NT2/D1 (cell line): ENCODE measurements around the gene CFAP20DC.

Source experiments
- DNase-seq: peaks from one replicate; pipeline ENCODE4 v3.0.0-alpha.2; 2011; ENCODE audit warnings: low read depth, low spot score
- H3K27me3 ChIP-seq: 2 replicates; pipeline ENCODE4 v1.6.0; 2011; ENCODE audit warnings: mild to moderate bottlenecking; ENCODE audit not compliant: insufficient read length, insufficient read depth
- H3K36me3 ChIP-seq: 2 replicates; pipeline ENCODE4 v1.6.1; 2011; ENCODE audit warnings: mild to moderate bottlenecking, low read length, mixed read lengths; ENCODE audit not compliant: insufficient read depth, insufficient read length
- H3K4me1 ChIP-seq: 2 replicates; pipeline ENCODE4 v1.5.1; 2011; ENCODE audit not compliant: insufficient read depth, insufficient read length
- H3K4me3 ChIP-seq: 2 replicates; pipeline ENCODE4 v1.5.1; 2011; ENCODE audit warnings: low read depth; ENCODE audit not compliant: insufficient read length
- H3K9ac ChIP-seq: 2 replicates; pipeline ENCODE4 v1.6.0; 2011; ENCODE audit warnings: low read depth; ENCODE audit not compliant: insufficient read length
- H3K9me3 ChIP-seq: 2 replicates; pipeline ENCODE4 v1.5.1; 2011; ENCODE audit warnings: mild to moderate bottlenecking, low read length; ENCODE audit not compliant: insufficient read depth
- SUZ12 ChIP-seq: IDR thresholded peaks from 2 replicates; pipeline ENCODE4 v1.6.1; 2011; ENCODE audit not compliant: insufficient read length, insufficient read depth; ENCODE audit errors: extremely low read depth
- YY1 ChIP-seq: IDR thresholded peaks from 2 replicates; pipeline ENCODE4 v1.6.1; 2011; ENCODE audit not compliant: insufficient read length, insufficient read depth
- ZNF274 ChIP-seq: IDR thresholded peaks from 2 replicates; pipeline ENCODE4 v1.6.1; 2011; ENCODE audit warnings: mild to moderate bottlenecking, low read depth, low read length

CFAP20DC gene

GRCh38 chr3:58784425-58784824 is 265.4 kb downstream of the CFAP20DC start:
- Histone ChIP-seq H3K4me1 (no peaks in the 10 kb centered on the region), H3K4me3 (no peak overlapping the region), H3K27me3 (no peaks in the 10 kb centered on the region), H3K36me3 (no peaks in the 10 kb centered on the region), H3K9me3 (peaks cover 27% of the 10 kb centered on the region), H3K9ac (no peak overlapping the region)
- TF ChIP-seq ZNF274 = no peak
- no peak for TF ChIP-seq SUZ12
- no peak for DNase-seq

GRCh38 chr3:58783845-58784244 is 266.0 kb downstream of the CFAP20DC start:
- H3K27me3 ChIP-seq = no peaks in the 10 kb centered on the region
- H3K36me3 ChIP-seq = no peaks in the 10 kb centered on the region
- no peak for DNase-seq
- H3K4me3 ChIP-seq = no peak overlapping the region
- no peak for TF ChIP-seq ZNF274
- no peak for TF ChIP-seq SUZ12
- TF ChIP-seq YY1 = no peak
- no peak overlapping the region for H3K9ac ChIP-seq
- H3K9me3 ChIP-seq = peaks cover 33% of the 10 kb centered on the region
- H3K4me1 ChIP-seq = no peaks in the 10 kb centered on the region

- TF ChIP-seq ZNF274 (no peak), YY1 (no peak), SUZ12 (no peak)
- H3K36me3 ChIP-seq = no peaks in the 10 kb centered on the region
- no peaks in the 10 kb centered on the region for H3K4me1 ChIP-seq
- no peak overlapping the region for H3K4me3 ChIP-seq
- H3K27me3 ChIP-seq = no peaks in the 10 kb centered on the region
- H3K9me3 ChIP-seq = peaks cover 40% of the 10 kb centered on the region
- H3K9ac ChIP-seq = no peak overlapping the region
- DNase-seq = no peak
Observed at GRCh38 chr3:58779934-58780333, 269.9 kb downstream of the CFAP20DC start.

GRCh38 chr3:58776231-58776630 is 273.6 kb downstream of the CFAP20DC start:
- Histone ChIP-seq H3K4me1 (no peaks in the 10 kb centered on the region), H3K9ac (no peak overlapping the region), H3K36me3 (no peaks in the 10 kb centered on the region), H3K9me3 (peaks cover 27% of the 10 kb centered on the region), H3K27me3 (no peaks in the 10 kb centered on the region), H3K4me3 (no peak overlapping the region)
- TF ChIP-seq YY1 (no peak), SUZ12 (no peak), ZNF274 (no peak)
- peak; percentile 6 for DNase-seq

GRCh38 chr3:58772462-58772861 is 277.4 kb downstream of the CFAP20DC start:
- no peaks in the 10 kb centered on the region for H3K4me1 ChIP-seq
- H3K9me3 ChIP-seq = no peaks in the 10 kb centered on the region; the same call in 1 of the 2 replicates
- no peaks in the 10 kb centered on the region for H3K36me3 ChIP-seq
- no peak for TF ChIP-seq ZNF274
- TF ChIP-seq YY1 = no peak
- no peak for TF ChIP-seq SUZ12
- H3K4me3 ChIP-seq = no peak overlapping the region
- no peaks in the 10 kb centered on the region for H3K27me3 ChIP-seq
- H3K9ac ChIP-seq = no peak overlapping the region
- DNase-seq = no peak

GRCh38 chr3:58769065-58769464 is 280.8 kb downstream of the CFAP20DC start:
- no peaks in the 10 kb centered on the region for H3K27me3 ChIP-seq
- no peak overlapping the region for H3K4me3 ChIP-seq
- H3K9ac ChIP-seq = no peak overlapping the region
- DNase-seq = no peak
- peaks cover 17% of the 10 kb centered on the region for H3K9me3 ChIP-seq
- TF ChIP-seq ZNF274 = no peak
- TF ChIP-seq YY1 = no peak
- TF ChIP-seq SUZ12 = no peak
- peaks cover 7% of the 10 kb centered on the region for H3K36me3 ChIP-seq
- H3K4me1 ChIP-seq = no peaks in the 10 kb centered on the region

- peaks cover 22% of the 10 kb centered on the region for H3K9me3 ChIP-seq
- no peaks in the 10 kb centered on the region for H3K4me1 ChIP-seq
- no peak overlapping the region for H3K9ac ChIP-seq
- DNase-seq = no peak
- no peak for TF ChIP-seq ZNF274
- TF ChIP-seq YY1 = no peak
- no peak for TF ChIP-seq SUZ12
- no peak overlapping the region for H3K4me3 ChIP-seq
- no peaks in the 10 kb centered on the region for H3K27me3 ChIP-seq
- H3K36me3 ChIP-seq = peaks cover 7% of the 10 kb centered on the region
Observed at GRCh38 chr3:58766587-58767282, 283.1 kb downstream of the CFAP20DC start.

GRCh38 chr3:58755150-58755549 is 294.7 kb downstream of the CFAP20DC start:
- H3K4me3 ChIP-seq = no peak overlapping the region
- H3K27me3 ChIP-seq = no peaks in the 10 kb centered on the region
- no peaks in the 10 kb centered on the region for H3K4me1 ChIP-seq
- no peak overlapping the region for H3K9ac ChIP-seq
- no peak for DNase-seq
- peaks cover 9% of the 10 kb centered on the region for H3K36me3 ChIP-seq
- TF ChIP-seq SUZ12 (no peak), ZNF274 (no peak), YY1 (no peak)
- H3K9me3 ChIP-seq = no peaks in the 10 kb centered on the region
